Measurements from ENCODE around the gene PCDHGA5.
"Not testable (repeated sequence)": the region's sequence is repeated elsewhere in the genome, so short reads cannot be mapped to it uniquely, and the experiment has no call there.

PCDHGA5 gene

DNA sequence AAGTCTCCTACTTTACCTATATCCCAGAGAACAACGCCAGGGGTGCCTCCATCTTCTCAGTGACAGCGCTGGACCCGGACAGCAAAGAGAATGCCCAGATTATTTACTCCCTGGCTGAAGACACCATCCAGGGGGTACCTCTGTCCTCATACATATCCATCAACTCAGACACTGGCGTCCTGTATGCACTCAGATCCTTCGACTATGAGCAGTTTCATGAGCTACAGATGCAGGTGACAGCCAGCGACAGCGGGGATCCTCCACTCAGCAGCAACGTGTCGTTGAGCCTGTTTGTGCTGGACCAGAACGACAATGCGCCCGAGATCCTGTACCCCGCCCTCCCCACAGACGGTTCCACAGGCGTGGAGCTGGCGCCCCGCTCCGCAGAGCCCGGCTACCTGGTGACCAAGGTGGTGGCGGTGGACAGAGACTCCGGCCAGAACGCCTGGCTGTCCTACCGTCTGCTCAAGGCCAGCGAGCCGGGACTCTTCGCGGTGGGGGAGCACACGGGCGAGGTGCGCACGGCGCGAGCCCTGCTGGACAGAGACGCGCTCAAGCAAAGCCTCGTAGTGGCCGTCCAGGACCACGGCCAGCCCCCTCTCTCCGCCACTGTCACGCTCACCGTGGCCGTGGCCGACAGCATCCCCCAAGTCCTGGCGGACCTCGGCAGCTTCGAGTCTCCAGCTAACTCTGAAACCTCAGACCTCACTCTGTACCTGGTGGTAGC is 50.7 kb downstream of the PCDHGA5 start:
- not testable (repeated sequence) for H3K36me3 ChIP-seq (ENCODE audit: control insufficient read depth, insufficient read depth, low read length); H3K4me3 ChIP-seq (ENCODE audit: low read length); H4K5ac ChIP-seq (ENCODE audit: low read length); H3K9ac ChIP-seq (ENCODE audit: low read length); H2AK5ac ChIP-seq (ENCODE audit: low read length); H3K79me1 ChIP-seq (ENCODE audit: low read length); H3K18ac ChIP-seq (ENCODE audit: low read length); H2BK5ac ChIP-seq (ENCODE audit: low read length); H3K4ac ChIP-seq (ENCODE audit: low read depth, low read length); H3K27ac ChIP-seq (ENCODE audit: low read depth, low read length); H3K4me2 ChIP-seq (ENCODE audit: low read length); DNase-seq; H3K79me2 ChIP-seq (ENCODE audit: control insufficient read depth, insufficient read depth, low read length); H3K4me1 ChIP-seq (ENCODE audit: control insufficient read depth, low read depth, low read length); H3K56ac ChIP-seq (ENCODE audit: low read length); H2BK15ac ChIP-seq (replicated peaks; ENCODE audit: low read depth); H4K8ac ChIP-seq (ENCODE audit: low read depth, low read length); H3K23ac ChIP-seq (ENCODE audit: low read length); H3K27me3 ChIP-seq (ENCODE audit: insufficient read depth, low read length, poor library complexity); H2BK120ac ChIP-seq (ENCODE audit: low read depth, low read length)
- no CpG with 5 or more reads among the region's 46 CpGs for WGBS (ENCODE audit: extremely low coverage, insufficient coverage, low lambda C conversion rate)

DNA sequence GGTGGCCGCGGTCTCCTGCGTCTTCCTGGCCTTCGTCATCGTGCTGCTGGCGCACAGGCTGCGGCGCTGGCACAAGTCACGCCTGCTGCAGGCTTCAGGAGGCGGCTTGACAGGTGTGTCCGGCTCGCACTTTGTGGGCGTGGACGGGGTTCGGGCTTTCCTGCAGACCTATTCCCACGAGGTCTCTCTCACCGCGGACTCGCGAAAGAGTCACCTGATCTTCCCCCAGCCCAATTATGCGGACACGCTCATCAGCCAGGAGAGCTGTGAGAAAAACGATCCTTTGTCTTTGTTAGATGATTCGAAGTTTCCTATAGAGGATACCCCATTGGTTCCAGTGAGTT is 51.3 kb downstream of the PCDHGA5 start:
- not testable (repeated sequence) for H3K4me3 ChIP-seq (ENCODE audit: low read length); H3K4me1 ChIP-seq (ENCODE audit: control insufficient read depth, low read depth, low read length); H3K79me1 ChIP-seq (ENCODE audit: low read length); H3K23ac ChIP-seq (ENCODE audit: low read length); H2BK15ac ChIP-seq (replicated peaks; ENCODE audit: low read depth); H4K8ac ChIP-seq (ENCODE audit: low read depth, low read length); H4K5ac ChIP-seq (ENCODE audit: low read length); H3K27me3 ChIP-seq (ENCODE audit: insufficient read depth, low read length, poor library complexity); H3K4ac ChIP-seq (ENCODE audit: low read depth, low read length); H3K36me3 ChIP-seq (ENCODE audit: control insufficient read depth, insufficient read depth, low read length); H3K56ac ChIP-seq (ENCODE audit: low read length); H2BK5ac ChIP-seq (ENCODE audit: low read length); H2BK120ac ChIP-seq (ENCODE audit: low read depth, low read length); H3K4me2 ChIP-seq (ENCODE audit: low read length); DNase-seq; H2AK5ac ChIP-seq (ENCODE audit: low read length); H3K18ac ChIP-seq (ENCODE audit: low read length); H3K9ac ChIP-seq (ENCODE audit: low read length); H3K27ac ChIP-seq (ENCODE audit: low read depth, low read length); H3K79me2 ChIP-seq (ENCODE audit: control insufficient read depth, insufficient read depth, low read length)
- whole genome bisulfite sequencing (ENCODE audit: extremely low coverage, insufficient coverage, low lambda C conversion rate): no CpG with 5 or more reads among the region's 24 CpGs
